IMR-90 (cell line): ENCODE results near the gene SLC5A1. TPM values are rescaled to one million over a fixed set of nuclear protein-coding genes. Genes with fewer than 3 reads are reported as not detected.

Experiments
- ATAC-seq: fragments of 200-7000 bp; cut with Tn5 transposase; 2 replicates; pipeline ENCODE4 v1.9.1; 2020; ENCODE audit warnings: low read depth, mild to moderate bottlenecking, moderate library complexity
- BruUV-seq: library from RNA; stranded (reverse); fragments of 400-500 nt; replicated peaks from 2 replicates; lab custom pipeline; 2021; lab: Mats Ljungman, UMichigan
- CTCF ChIA-PET: fragments of 300-600 bp; formaldehyde crosslinking; extraction: SDS; loops from one replicate; lab custom pipeline; 2021; ENCODE audit warnings: antibody characterized with exemption; lab: Yijun Ruan, JAX
- POLR2A ChIA-PET: fragments of 300-600 bp; sonication (Branson Sonifier 250); formaldehyde crosslinking; loops from one replicate; lab custom pipeline; 2022; ENCODE audit warnings: antibody characterized with exemption; ENCODE audit not compliant: unreplicated experiment; lab: Charles Lee
- DNase-seq: peaks from one replicate; pipeline ENCODE4 v3.0.0; 2013
- H2AFZ ChIP-seq: replicated peaks from 2 replicates; pipeline ENCODE3; 2013; ENCODE audit warnings: low read length, mild to moderate bottlenecking; ENCODE audit not compliant: poor library complexity
- H2AK5ac ChIP-seq: 2 replicates; pipeline ENCODE4 v1.6.1; 2013; ENCODE audit warnings: low read depth, low read length, inconsistent platforms
- H2AK9ac ChIP-seq: replicated peaks from 2 replicates; pipeline ENCODE3; 2013; ENCODE audit warnings: mild to moderate bottlenecking, low read depth, low read length, moderate library complexity; ENCODE audit not compliant: poor library complexity
- H2BK120ac ChIP-seq: 2 replicates; pipeline ENCODE4 v1.6.1; 2013; ENCODE audit warnings: low read depth, low read length, inconsistent platforms
- H2BK15ac ChIP-seq: 3 replicates; pipeline ENCODE4 v1.6.1; 2013; ENCODE audit warnings: low read depth, low read length, inconsistent platforms
- H2BK20ac ChIP-seq: 2 replicates; pipeline ENCODE4 v1.6.1; 2013; ENCODE audit warnings: low read depth, mild to moderate bottlenecking, inconsistent platforms, low read length, moderate library complexity
- H2BK5ac ChIP-seq: 2 replicates; pipeline ENCODE4 v1.6.1; 2013; ENCODE audit warnings: mild to moderate bottlenecking, low read depth, low read length, inconsistent platforms; ENCODE audit not compliant: poor library complexity, severe bottlenecking
- H3K14ac ChIP-seq: replicated peaks from 2 replicates; pipeline ENCODE4 v1.6.1; 2013; ENCODE audit warnings: low read depth, low read length, inconsistent platforms
- H3K18ac ChIP-seq: 2 replicates; pipeline ENCODE4 v1.6.1; 2013; ENCODE audit warnings: low read depth, low read length, control low read depth
- H3K23ac ChIP-seq: 2 replicates; pipeline ENCODE4 v1.6.1; 2013; ENCODE audit warnings: low read depth, low read length, inconsistent platforms
- H3K27ac ChIP-seq: 2 replicates; pipeline ENCODE4 v1.5.1; 2013; ENCODE audit warnings: mild to moderate bottlenecking, control low read depth, low read length; ENCODE audit not compliant: insufficient read depth
- H3K27me3 ChIP-seq: 2 replicates; pipeline ENCODE4 v1.6.1; 2013; ENCODE audit warnings: low read length; ENCODE audit not compliant: control insufficient read depth, insufficient read depth
- H3K36me3 ChIP-seq: 2 replicates; pipeline ENCODE4 v1.6.1; 2013; ENCODE audit warnings: low read length, mixed read lengths; ENCODE audit not compliant: control insufficient read depth, insufficient read depth
- H3K4ac ChIP-seq: 2 replicates; pipeline ENCODE4 v1.6.1; 2013; ENCODE audit warnings: low read depth, low read length, inconsistent platforms
- H3K4me1 ChIP-seq: 2 replicates; pipeline ENCODE4 v1.6.1; 2013; ENCODE audit warnings: low read length, mixed read lengths; ENCODE audit not compliant: control insufficient read depth, insufficient read depth
- H3K4me2 ChIP-seq: 2 replicates; pipeline ENCODE4 v1.6.1; 2013; ENCODE audit warnings: low read depth, mild to moderate bottlenecking, control low read depth, low read length, moderate library complexity
- H3K4me3 ChIP-seq: 2 replicates; pipeline ENCODE4 v1.5.1; 2013; ENCODE audit warnings: low read depth, mild to moderate bottlenecking, control low read depth, low read length, moderate library complexity; ENCODE audit not compliant: insufficient read depth
- H3K56ac ChIP-seq: 2 replicates; pipeline ENCODE4 v1.6.1; 2013; ENCODE audit warnings: low read length, inconsistent platforms; ENCODE audit not compliant: insufficient read depth; ENCODE audit errors: extremely low read depth
- H3K79me1 ChIP-seq, 2 experiments: 2 replicates each; pipeline ENCODE4 v1.6.1; 2013; ENCODE audit warnings: low read length in 2 of 2, inconsistent platforms in 1 of 2, low read depth in 1 of 2
- H3K9ac ChIP-seq: 2 replicates; pipeline ENCODE4 v1.6.1; 2013; ENCODE audit warnings: low read depth, low read length, control low read depth
- H3K9me1 ChIP-seq: 2 replicates; pipeline ENCODE4 v1.6.1; 2013; ENCODE audit warnings: low read length, inconsistent platforms; ENCODE audit not compliant: insufficient read depth
- H3K9me3 ChIP-seq: 2 replicates; pipeline ENCODE4 v1.6.1; 2013; ENCODE audit warnings: low read length; ENCODE audit not compliant: control insufficient read depth, insufficient read depth
- H4K20me1 ChIP-seq: 2 replicates; pipeline ENCODE4 v1.6.1; 2013; ENCODE audit warnings: low read length, inconsistent platforms; ENCODE audit not compliant: insufficient read depth
- H4K5ac ChIP-seq: 2 replicates; pipeline ENCODE4 v1.6.1; 2013; ENCODE audit warnings: mild to moderate bottlenecking, low read depth, low read length, control low read depth
- H4K8ac ChIP-seq, 2 experiments: 2 replicates each; pipeline ENCODE4 v1.6.1; 2013; ENCODE audit warnings: low read depth in 2 of 2, low read length in 2 of 2, control low read depth in 1 of 2, inconsistent platforms in 1 of 2
- H4K91ac ChIP-seq: 2 replicates; pipeline ENCODE4 v1.6.1; 2013; ENCODE audit warnings: low read depth, low read length, inconsistent platforms; ENCODE audit not compliant: insufficient read depth
- CEBPB ChIP-seq: IDR thresholded peaks from 2 replicates; pipeline ENCODE4 v1.6.1; 2012; ENCODE audit warnings: low read depth, low read length, improper control_type of control experiment
- MAZ ChIP-seq: IDR thresholded peaks from 2 replicates; pipeline ENCODE4 v1.6.1; 2012; ENCODE audit warnings: low read depth, mild to moderate bottlenecking, low read length, improper control_type of control experiment, moderate library complexity, borderline replicate concordance
- NFE2L2 ChIP-seq: fragments of 150-350 bp; IDR thresholded peaks from 2 replicates; pipeline ENCODE4 v1.6.1; 2016; ENCODE audit warnings: low read depth, mild to moderate bottlenecking, low read length
- POLR2A ChIP-seq: IDR thresholded peaks from 2 replicates; pipeline ENCODE4 v1.6.1; 2012; ENCODE audit warnings: mild to moderate bottlenecking, low read depth, low read length
- RAD21 ChIP-seq: IDR thresholded peaks from 2 replicates; pipeline ENCODE4 v1.6.1; 2012; ENCODE audit warnings: low read length, improper control_type of control experiment
- RCOR1 ChIP-seq: IDR thresholded peaks from 2 replicates; pipeline ENCODE4 v1.6.1; 2012; ENCODE audit warnings: mild to moderate bottlenecking, low read length, improper control_type of control experiment; ENCODE audit not compliant: insufficient replicate concordance
- RFX5 ChIP-seq: IDR thresholded peaks from 2 replicates; pipeline ENCODE4 v1.8.0; 2012; ENCODE audit warnings: low read depth, mild to moderate bottlenecking, low read length, moderate library complexity
- SMC3 ChIP-seq: fragments of 150-350 bp; IDR thresholded peaks from 2 replicates; pipeline ENCODE4 v1.6.1; 2016; ENCODE audit warnings: low read depth, mild to moderate bottlenecking, antibody characterized with exemption, low read length, moderate library complexity
- WGBS, 2 experiments: methylation state at CpG; one replicate each; pipeline versions ENCODE4 v1.1.5 to v1.1.7; 2013; ENCODE audit warnings: missing lambda C conversion rate in 2 of 2; ENCODE audit not compliant: insufficient read length in 1 of 2; ENCODE audit errors: extremely low coverage in 2 of 2; 5-methylcytosine and 5-hydroxymethylcytosine counted together
- dilution Hi-C: fragments of 300-500 bp; cut with HindIII; formaldehyde crosslinking; loops from one replicate; pipeline ENCODE4 v1.14.3; 2018; ENCODE audit warnings: low sequenced_read_pairs; ENCODE audit not compliant: unreplicated experiment
- in situ Hi-C: fragments of 300-500 bp; cut with MboI; formaldehyde crosslinking; loops from 3 replicates; pipeline ENCODE4 v1.14.3; 2019; ENCODE audit warnings: low sequenced_read_pairs, inconsistent platforms, mixed read lengths
- intact Hi-C: fragments of 100-400 bp; cut with micrococcal nuclease; formaldehyde crosslinking; loops from 2 replicates; pipeline ENCODE4 v1.10.0; 2022
- polyA plus RNA-seq, 3 experiments: library from polyadenylated mRNA; depleted of rRNA; stranded (reverse); fragments of >200 nt; gene quantifications; 2 replicates each; pipeline ENCODE4 v1.2.3, GENCODE V29; 2012; ENCODE audit warnings: low replicate concordance in 1 of 3
- total RNA-seq: library from RNA; depleted of rRNA; stranded (reverse); fragments of >200 nt; gene quantifications from 2 replicates; pipeline ENCODE4 v1.2.3, GENCODE V29; 2012

SLC5A1 gene
- total and polyA plus RNA-seq, 2 of the 4 experiments (the other 2 are of a cell fraction) = not detected

DNA sequence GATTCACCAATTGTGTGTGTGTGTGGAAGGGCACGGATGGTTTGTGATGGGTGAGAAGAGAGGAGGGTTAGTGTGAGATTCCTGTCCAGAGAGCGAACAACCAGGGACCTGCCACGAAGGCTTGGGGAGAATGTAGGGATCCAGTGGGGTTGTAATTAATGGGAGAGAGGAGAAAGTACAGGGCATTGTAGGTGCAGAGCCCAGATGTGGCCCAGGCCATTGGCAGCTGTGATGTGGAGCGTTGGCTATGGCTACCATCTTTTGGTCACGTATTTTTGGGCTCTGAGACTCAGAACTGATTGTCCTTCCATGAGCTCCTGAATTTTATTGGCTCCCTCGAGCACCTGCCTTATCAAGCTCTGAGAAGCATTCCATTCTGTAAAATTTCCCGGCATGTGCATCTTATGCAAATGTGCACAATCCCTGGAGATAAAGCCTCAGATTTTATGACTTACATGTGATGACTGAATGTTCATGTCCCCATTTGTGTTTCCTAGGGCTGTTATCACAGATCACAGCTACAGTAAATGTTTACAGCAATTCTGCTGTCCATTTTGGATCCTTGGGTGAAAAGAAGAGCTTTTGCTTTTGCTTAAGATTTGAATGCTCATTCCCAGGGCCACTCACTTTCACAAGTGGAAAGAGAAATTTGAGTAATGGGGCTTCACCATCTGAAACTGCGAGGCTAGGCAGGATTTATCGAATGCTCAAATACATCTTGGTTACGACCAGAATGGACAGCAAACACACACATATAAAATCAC, 33.1 kb downstream of the SLC5A1 start:
- Histone ChIP-seq H3K9me3 (no peaks in the 10 kb centered on the region), H3K27ac (no peak overlapping the region), H3K4me2 (no peak overlapping the region), H3K18ac (no peak overlapping the region), H2AK9ac (peak overlapping the region; percentile 48), H3K23ac (no peak overlapping the region), H3K79me1 (no peaks in the 10 kb centered on the region), H3K56ac (no peak overlapping the region), H3K4me1 (no peaks in the 10 kb centered on the region), H2AFZ (no peak overlapping the region), H3K4me3 (no peak overlapping the region), H4K20me1 (no peaks in the 10 kb centered on the region), H4K5ac (no peak overlapping the region), H4K91ac (no peak overlapping the region), H3K14ac (no peak overlapping the region), H3K9me1 (no peaks in the 10 kb centered on the region), H3K4ac (no peak overlapping the region), H2BK20ac (no peak overlapping the region), H2BK15ac (no peak overlapping the region), H2AK5ac (no peak overlapping the region), H3K36me3 (no peaks in the 10 kb centered on the region), H3K9ac (no peak overlapping the region), H4K8ac (no peak overlapping the region), H2BK5ac (no peak overlapping the region), H2BK120ac (no peak overlapping the region), H3K27me3 (peaks cover 16% of the 10 kb centered on the region)
- DNase-seq (no peak), ATAC-seq (no peak)
- WGBS, 2 experiments = 62% methylated on average over 4 of the region's 10 CpGs; no CpG with 5 or more reads in 1 of the 2 experiments
- BruUV-seq = no TSS peak
- POLR2A ChIA-PET = no interaction called here
- dilution Hi-C loops = no loop called here
- CTCF ChIA-PET = no interaction called here
- in situ Hi-C loops = loop anchor here (25.0 kb wide), 1 partner anchor 389 kb away; no protein-coding TSS in a partner anchor
- intact Hi-C loops = no loop called here
- TF ChIP-seq RCOR1 = no peak
- no peak for TF ChIP-seq SMC3
- TF ChIP-seq NFE2L2 = no peak
- no peak for TF ChIP-seq RAD21
- TF ChIP-seq RFX5 = no peak
- no peak for TF ChIP-seq CEBPB
- TF ChIP-seq POLR2A = no peak
- TF ChIP-seq MAZ = no peak
